Embryonic facial prominence (tissue), 1 donor: ENCODE data around the gene FDX1.
"Not testable (repeated sequence)": the region's sequence is repeated elsewhere in the genome, so short reads cannot be mapped to it uniquely, and the experiment has no call there.

Source experiments
- DNase-seq: peaks from one replicate; pipeline ENCODE4 v3.0.0-alpha.2; 2016; ENCODE audit errors: extremely low spot score

Gene FDX1

GRCh38 chr11:110429731-110430266 lies at the start of gene FDX1:
FDX1 (plus strand) TSS chr11:110429948; CDS start chr11:110430121, 173 bp downstream.
- peak; percentile 53 for DNase-seq

- DNase-seq, result no peak
Observed at GRCh38 chr11:110380836-110381622, 48.7 kb upstream of the FDX1 start.

GRCh38 chr11:110388231-110388630 lies 41.5 kb upstream of the FDX1 start:
- DNase-seq, result not testable (repeated sequence)

- no peak for DNase-seq
Observed at GRCh38 chr11:110389965-110390364, 39.8 kb upstream of the FDX1 start.

- DNase-seq, result no peak
Observed at GRCh38 chr11:110392056-110392455, 37.7 kb upstream of the FDX1 start.

- DNase-seq, result not testable (repeated sequence)
Observed at GRCh38 chr11:110397668-110398286, 32.0 kb upstream of the FDX1 start.

GRCh38 chr11:110403585-110403984 lies 26.2 kb upstream of the FDX1 start:
- not testable (repeated sequence) for DNase-seq

GRCh38 chr11:110405636-110406035 lies 24.1 kb upstream of the FDX1 start:
- DNase-seq, result not testable (repeated sequence)

- DNase-seq, result no peak
Observed at GRCh38 chr11:110407315-110407714, 22.4 kb upstream of the FDX1 start.

- no peak for DNase-seq
Observed at GRCh38 chr11:110409174-110409573, 20.6 kb upstream of the FDX1 start.

- no peak for DNase-seq
Observed at GRCh38 chr11:110410651-110411050, 19.1 kb upstream of the FDX1 start.

GRCh38 chr11:110415081-110415480 lies 14.7 kb upstream of the FDX1 start:
- no peak for DNase-seq

GRCh38 chr11:110421658-110422057 lies 8.1 kb upstream of the FDX1 start:
- DNase-seq, result not testable (repeated sequence)

- no peak for DNase-seq
Observed at GRCh38 chr11:110422306-110422905, 7.3 kb upstream of the FDX1 start.

GRCh38 chr11:110424775-110425444 lies 4.8 kb upstream of the FDX1 start:
- no peak for DNase-seq

- DNase-seq, result no peak
Observed at GRCh38 chr11:110425751-110426545, 3.8 kb upstream of the FDX1 start.

GRCh38 chr11:110428040-110428439 lies 1.7 kb upstream of the FDX1 start:
- no peak for DNase-seq

- DNase-seq, result no peak
Observed at GRCh38 chr11:110428956-110429730, 605 bp upstream of the FDX1 start.

- peak; percentile 17 for DNase-seq
Observed at GRCh38 chr11:110430267-110431050, 711 bp downstream of the FDX1 start.
